22Rv1 (cell line): ENCODE results near the gene CACNA1C.

Experiments
- ZFX ChIP-seq: fragments of 450-650 bp; IDR thresholded peaks from 2 replicates; pipeline ENCODE4 v1.6.1; 2017; ENCODE audit warnings: antibody characterized with exemption, borderline replicate concordance
- TF ChIP-seq, protein P1 (sequence below): fragments of 450-650 bp; IDR thresholded peaks from 2 replicates; pipeline ENCODE4 v1.5.1; 2017; ENCODE audit warnings: mild to moderate bottlenecking

DNA sequence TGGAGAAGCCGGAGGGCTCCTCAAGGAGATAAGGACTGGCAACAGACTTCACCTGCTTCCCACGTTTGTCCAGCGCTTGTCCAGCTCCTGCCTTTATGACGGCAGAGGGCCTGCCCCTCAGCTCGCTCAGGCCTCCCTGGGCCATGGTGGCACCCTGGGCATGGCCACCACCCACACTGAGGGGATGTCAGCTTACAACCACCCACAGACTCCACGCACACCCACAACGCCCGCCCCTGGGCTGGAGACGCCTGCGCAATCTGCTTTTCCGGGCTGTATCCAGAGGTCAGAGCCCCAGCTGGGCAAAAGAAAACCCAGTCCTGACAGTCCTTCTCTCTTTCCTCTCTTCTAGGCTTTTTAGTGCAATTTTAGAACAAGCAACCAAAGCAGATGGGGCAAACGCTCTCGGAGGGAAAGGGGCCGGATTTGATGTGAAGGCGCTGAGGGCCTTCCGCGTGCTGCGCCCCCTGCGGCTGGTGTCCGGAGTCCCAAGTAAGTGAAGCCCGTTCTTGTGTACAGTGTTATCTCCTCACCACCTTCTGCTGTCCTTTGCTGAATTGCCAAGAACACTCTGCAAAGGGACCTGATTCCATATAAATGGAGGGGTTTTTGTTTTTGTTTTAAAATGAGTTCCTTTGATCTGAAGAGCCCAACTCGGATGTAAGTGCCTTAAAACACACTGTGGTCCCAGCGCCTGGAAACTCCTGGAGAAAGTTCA is 404.6 kb downstream of the CACNA1C start:
- TF ChIP-seq, protein P1, sequence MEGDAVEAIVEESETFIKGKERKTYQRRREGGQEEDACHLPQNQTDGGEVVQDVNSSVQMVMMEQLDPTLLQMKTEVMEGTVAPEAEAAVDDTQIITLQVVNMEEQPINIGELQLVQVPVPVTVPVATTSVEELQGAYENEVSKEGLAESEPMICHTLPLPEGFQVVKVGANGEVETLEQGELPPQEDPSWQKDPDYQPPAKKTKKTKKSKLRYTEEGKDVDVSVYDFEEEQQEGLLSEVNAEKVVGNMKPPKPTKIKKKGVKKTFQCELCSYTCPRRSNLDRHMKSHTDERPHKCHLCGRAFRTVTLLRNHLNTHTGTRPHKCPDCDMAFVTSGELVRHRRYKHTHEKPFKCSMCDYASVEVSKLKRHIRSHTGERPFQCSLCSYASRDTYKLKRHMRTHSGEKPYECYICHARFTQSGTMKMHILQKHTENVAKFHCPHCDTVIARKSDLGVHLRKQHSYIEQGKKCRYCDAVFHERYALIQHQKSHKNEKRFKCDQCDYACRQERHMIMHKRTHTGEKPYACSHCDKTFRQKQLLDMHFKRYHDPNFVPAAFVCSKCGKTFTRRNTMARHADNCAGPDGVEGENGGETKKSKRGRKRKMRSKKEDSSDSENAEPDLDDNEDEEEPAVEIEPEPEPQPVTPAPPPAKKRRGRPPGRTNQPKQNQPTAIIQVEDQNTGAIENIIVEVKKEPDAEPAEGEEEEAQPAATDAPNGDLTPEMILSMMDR: peak; percentile 45
- no peak for TF ChIP-seq ZFX
